GM18951 (cell line): Measurements from ENCODE around the gene SLC15A3.
A peak's percentile ranks its signal among the peaks of the same experiment; 100 is the strongest.

Experiments
- POLR2A ChIP-seq: IDR thresholded peaks from 4 replicates; pipeline ENCODE4 v1.6.1; 2011; ENCODE audit warnings: mild to moderate bottlenecking; ENCODE audit not compliant: insufficient read length, insufficient read depth; ENCODE audit errors: extremely low read depth
- in situ Hi-C: fragments of 300-500 bp; cut with MboI; formaldehyde crosslinking; loops from one replicate; pipeline ENCODE4 v1.12.0; 2022; ENCODE audit warnings: low sequenced_read_pairs, mixed read lengths, inconsistent platforms; ENCODE audit not compliant: unreplicated experiment

Gene SLC15A3

DNA sequence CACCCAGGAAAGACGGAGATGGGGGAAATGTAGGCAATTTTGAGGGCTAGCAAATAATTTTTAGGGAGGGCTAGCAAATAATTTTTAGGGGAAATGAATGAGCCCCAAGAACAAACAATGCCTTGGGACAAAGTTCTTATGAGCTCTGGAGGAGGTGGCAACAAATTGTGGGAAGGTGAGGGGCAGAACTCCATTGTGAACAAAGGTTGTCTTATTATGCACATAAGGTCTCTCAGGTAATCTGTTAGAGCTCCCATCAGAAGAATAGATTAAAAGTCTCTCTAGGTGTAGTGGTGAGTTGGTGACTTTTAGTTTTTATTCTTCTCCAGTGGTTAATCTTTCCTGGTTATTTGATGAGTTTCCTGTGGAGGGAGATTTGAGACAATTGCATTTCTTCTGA is 43.2 kb downstream of the SLC15A3 start:
- no peak for TF ChIP-seq POLR2A
- in situ Hi-C loops: no loop called here

DNA sequence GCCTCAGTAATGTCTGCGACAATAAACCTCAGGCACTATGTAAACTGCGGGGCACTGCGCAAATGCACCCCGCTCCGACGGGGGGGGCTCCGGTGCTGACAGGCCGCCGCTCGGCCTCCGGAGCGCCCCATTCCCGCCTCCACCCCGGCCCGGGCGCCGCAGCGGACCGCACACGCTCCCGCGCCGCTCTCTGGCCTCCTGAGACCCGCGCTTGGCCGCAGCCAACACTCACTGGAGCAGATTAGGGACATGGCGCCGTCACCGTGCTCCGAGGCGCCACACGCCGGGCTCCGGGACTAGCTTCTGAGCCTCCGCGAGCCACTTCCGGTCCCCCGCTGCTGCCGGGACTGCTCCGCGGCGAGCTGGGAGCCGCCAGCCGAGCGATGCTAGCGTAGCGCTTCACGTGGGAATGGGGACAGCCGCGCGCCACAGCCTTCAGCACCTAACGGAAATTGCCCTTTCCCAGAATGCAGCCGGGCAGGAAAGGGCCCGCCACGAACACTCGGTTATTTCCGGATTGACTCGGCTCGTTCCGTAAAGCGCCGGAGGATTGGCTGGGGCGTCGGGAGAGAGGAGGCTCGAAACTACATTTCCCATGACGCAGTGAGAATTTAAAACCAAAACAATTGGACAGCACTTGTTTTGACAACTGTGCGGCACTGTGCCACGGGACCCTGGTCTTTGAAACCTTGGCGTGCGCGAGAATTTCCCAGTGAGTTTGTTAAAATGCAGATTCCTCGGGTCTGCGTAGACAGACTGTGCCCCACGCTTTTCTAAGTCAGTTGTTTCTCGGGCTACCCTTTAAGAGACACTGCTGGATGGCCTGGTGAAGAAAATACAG is 45.6 kb downstream of the SLC15A3 start, which contains the start of gene PRPF19:
PRPF19 (minus strand) TSS at position 454 of the 841 bp plus-strand sequence; CDS start at position 251, 203 bp downstream.
- TF ChIP-seq POLR2A: peak; percentile 92
- in situ Hi-C loops: no loop called here

DNA sequence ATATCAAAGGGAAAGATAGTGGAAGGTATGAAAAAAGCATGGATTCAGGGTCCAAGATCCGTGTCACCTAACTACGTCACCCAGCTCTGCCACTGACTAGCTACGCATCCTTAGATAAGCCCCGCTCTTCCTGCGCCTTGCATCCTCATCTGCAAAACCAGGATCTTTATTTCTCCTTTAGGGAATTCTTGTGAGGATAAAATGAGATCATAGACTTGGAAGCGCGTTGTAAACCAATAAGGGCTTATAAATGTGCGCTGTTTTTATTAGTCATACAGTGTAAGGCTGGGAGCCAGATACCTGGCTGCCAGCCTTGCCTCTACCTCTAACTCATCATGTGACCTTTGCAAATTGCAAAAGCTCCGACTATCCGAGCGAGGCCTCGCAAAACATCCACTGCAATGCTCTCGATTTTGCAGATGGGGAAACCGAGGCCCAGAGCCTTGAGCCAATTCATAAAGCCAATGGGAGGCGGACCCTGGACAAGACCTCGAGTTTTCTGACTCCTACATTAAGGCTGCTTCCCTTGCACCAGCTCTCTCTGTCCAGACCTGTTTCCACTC is 46.3 kb downstream of the SLC15A3 start:
- TF ChIP-seq POLR2A: no peak
- in situ Hi-C loops: no loop called here

DNA sequence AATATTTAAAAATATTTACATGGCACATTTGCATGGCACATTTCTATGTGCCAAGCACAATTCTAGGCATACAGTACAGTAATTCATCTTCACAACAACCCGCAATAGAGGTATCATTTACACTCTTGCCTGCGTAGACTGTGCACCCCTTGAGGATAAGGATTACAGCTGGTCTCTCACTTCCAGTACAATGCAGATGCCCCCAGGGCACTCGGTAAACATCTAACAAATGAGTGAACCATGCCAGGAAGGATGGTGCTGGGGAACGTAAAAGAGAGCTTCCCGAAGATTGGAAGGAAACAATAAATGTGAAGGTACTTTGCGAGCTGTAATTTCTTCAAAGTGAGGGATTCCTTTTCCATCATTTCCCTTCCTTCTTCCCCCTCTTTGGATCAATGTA is 46.9 kb downstream of the SLC15A3 start:
- in situ Hi-C loops: no loop called here
- no peak for TF ChIP-seq POLR2A

DNA sequence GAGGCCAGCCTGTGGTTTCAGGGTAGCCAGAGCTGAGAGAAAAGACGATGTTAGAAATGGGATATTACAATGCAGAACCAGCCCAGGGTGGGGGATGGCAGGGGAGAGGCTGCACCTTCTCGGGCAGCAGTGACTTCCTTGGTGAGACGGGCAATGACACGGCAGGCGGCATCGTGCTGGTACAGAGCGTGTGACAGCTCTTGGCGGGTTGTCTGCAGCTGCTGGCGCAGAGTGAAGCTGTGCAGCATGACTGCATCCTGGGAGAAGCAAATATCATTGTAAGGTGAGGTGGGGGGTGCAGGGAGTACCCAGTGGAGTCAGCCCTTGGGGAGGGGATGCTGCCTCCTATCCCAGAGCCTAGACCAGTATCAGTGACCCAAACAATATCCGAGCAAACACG is 49.4 kb downstream of the SLC15A3 start:
- TF ChIP-seq POLR2A: no peak
- in situ Hi-C loops: no loop called here

DNA sequence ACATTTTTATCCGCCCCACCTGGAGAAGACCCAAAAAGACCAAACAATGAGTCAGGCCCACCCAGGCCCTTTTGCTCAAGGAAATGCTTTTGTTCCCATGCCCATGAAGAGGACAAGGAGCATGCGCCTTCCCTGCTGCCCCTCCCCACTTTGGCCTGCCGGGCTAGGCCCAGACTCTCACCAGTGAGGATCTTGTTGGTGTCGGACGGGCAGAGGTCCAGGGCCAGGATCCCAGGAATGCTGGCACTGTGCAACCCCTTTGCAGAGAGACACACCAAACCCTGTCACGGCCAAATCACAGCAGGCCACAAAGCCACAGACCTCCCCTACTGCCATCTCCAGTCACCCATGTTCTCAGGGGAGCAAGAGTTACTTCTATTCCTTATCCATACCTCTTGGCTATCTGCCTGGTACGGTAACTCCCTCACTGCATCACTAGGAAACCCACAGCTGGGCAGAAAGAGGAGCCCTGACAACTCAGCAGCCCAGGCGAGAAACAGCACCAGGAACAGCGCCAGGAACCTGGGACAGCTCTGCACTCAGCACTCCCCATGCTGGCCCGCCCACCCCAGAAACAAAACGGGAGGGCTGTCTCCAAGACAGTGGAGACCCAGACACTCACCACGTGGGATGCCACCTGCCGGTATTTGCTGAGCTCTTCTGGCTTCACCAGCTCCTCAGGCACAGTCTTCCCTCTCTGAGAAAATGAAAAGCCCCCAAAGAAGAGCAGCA is 51.1 kb downstream of the SLC15A3 start:
- in situ Hi-C loops: no loop called here
- TF ChIP-seq POLR2A: no peak

DNA sequence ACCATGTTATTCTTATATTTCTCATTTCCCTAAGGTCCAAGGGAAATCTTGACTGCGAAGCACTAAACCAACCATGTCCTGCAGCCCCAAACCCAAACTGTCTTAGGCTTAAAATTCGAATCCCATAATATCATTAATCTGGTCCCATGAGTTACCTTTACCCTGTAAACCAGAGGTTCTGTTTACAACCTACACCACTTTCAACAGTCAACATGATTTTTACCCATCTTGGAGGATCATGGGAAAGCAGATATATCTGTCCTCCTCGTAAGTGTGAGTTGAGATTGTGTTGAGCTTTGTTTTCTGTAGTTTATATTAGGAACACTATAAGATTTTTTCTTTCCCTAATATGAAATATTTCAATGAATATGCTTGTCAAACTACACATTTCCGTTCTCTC is 52.0 kb downstream of the SLC15A3 start:
- in situ Hi-C loops: loop anchor here (5.0 kb wide), 1 partner anchor 68 kb away; no protein-coding TSS in a partner anchor
- no peak for TF ChIP-seq POLR2A

DNA sequence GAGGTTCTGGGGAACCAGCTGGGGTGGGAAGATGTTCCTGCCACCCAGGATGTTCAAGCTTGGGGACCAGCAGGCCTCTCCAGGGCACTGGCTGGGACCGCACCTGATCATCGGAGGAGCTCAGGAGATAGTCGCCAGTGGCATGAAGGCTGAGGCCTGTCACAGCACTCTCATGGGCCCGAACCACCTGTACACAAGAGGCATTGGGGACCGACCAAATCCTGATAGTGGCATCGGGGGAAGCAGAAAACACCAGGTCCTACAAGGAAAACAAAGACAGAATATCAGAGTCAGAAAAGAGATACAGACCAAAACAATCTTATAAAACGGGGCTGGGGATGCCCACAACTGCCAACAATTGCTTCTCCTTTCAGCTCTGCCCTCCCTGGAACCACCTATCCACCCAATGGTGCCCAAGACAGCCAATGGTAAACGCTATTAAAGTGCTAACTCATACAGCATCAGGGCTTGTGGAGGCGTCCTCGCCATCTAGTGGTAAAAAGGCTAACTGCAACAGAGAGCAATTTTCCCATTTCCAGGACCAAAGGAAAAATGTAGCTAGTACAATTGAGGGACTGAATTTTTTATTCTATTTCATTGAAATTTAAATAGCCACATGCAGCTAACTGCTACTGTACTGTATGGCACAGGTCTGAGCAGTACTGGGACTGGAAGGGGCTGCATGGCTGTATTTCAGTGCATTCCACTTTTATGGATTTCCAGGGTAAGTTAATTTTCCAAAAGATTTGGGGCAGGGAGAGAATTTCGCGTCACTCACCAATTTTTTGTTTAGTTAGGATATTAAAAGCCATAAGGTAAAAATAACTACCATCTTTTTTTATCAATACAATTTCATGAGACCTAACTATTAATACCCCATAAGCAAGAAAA is 52.7 kb downstream of the SLC15A3 start:
- TF ChIP-seq POLR2A: no peak
- in situ Hi-C loops: loop anchor here (5.0 kb wide), 1 partner anchor 67 kb away; no protein-coding TSS in a partner anchor

DNA sequence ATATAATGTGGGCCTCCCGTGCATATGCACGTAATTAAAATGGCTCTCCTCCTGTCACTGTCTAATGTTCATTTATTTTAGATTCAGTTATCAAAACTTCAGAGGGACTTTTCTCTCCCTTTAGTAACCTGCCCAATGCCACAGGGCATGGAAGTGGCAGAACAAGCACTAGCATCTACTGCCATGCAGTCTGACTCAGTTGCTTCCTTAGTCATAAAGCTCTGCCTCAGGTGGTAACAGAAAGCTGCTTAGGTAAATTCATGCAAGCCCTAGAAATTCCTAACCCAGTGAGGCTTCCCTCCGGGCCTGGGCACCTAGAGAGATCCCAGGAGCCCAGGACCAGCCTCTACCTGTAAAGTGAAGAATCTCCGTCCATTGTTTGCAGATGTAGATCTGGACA is 54.5 kb downstream of the SLC15A3 start:
- in situ Hi-C loops: loop anchor here (5.0 kb wide), 1 partner anchor 65 kb away; no protein-coding TSS in a partner anchor

DNA sequence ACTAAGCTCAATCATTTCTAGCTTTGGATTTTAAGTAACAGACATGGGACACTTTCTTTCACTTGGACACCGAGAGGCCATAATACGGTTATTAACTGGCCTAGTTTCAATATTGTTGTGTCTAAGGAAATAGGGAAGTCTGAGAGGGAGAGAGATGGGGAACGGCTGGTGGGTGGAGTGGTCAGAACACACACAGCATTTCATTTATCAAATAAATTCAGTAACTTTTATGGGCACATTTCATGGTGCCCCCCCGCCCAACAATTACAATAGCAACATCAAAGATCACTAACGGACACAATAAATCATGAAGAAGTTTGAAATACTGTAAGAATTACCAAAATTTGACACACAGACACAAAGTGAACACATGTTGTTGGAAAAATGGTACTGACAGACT is 56.3 kb downstream of the SLC15A3 start:
- no peak for TF ChIP-seq POLR2A
- in situ Hi-C loops: loop anchor here (5.0 kb wide), 1 partner anchor 63 kb away; no protein-coding TSS in a partner anchor

More for the DNA sequence above, 54.5 kb downstream of the SLC15A3 start:
- TF ChIP-seq POLR2A: no peak

DNA sequence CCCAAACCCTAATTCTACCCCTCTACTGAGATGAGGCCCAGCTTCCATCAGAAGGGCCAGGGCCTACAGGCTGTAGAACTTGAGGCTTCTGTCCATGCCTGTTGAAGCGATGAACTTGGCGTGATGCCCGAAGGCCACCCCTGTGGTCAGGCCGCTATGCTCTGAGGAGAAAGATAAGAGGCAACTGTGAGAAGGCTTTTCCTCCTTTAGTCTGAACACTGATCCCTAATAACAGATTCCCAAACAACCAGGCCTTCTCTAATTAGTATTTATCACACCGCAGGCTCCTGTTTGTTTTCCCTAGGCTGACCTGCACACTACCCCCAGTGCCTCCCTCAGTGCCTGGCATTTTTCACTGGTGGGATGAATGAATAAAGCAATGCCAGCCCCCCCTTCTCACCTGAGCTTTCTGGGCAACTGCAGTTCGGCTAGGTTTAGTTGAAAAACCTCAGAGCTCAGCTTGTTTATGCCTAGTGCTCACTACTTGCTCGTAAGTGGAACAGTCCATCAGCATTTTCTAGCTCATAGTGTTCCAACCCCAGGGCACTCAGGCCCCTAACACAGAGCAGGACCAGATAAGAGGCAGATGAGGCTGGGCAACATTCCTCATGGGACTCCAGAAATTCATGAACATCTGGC is 60.8 kb downstream of the SLC15A3 start:
- no peak for TF ChIP-seq POLR2A
- in situ Hi-C loops: no loop called here

DNA sequence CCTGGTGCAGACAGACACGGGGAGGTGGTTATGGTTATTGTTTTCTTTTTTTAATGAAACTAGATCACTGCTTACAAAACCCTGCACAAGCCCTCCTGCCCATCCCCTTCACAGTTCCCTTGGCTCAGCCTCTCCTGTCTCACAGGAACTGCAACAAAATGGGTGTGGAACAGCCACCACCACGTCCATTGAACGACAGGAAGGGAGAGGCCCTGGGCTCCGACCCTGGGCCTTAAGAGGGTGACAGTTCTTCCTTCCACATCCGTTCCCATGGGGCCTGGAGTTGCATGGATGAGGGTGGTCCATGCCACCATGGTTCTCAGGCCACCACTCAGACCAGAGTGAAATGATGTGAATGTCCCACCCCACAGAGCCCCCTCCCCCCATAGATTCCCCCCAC is 61.3 kb downstream of the SLC15A3 start:
- no peak for TF ChIP-seq POLR2A
- in situ Hi-C loops: no loop called here

DNA sequence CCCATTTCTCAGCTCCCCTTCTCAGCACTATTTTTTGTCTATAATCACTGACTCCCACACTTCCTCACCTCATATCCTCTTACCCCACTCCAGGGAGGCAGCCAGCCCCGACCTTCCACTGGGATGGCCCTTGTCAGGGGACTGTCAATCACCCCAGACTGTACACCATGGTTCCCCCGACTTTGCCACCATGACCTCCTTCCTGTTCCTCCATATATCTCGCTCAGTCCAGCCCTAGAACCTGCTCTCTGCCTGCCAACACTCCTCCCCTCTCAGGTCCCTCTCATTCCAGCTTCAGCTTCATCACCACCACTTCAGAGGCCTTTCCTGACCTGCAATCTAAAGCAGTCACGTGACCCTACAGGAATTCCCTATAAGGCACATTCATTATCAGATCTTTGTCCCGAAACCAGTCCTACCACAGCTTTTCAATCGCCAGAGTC is 62.1 kb downstream of the SLC15A3 start:
- no peak for TF ChIP-seq POLR2A
- in situ Hi-C loops: no loop called here
